ENCODE measurements around the gene OBP2A.

DNA sequence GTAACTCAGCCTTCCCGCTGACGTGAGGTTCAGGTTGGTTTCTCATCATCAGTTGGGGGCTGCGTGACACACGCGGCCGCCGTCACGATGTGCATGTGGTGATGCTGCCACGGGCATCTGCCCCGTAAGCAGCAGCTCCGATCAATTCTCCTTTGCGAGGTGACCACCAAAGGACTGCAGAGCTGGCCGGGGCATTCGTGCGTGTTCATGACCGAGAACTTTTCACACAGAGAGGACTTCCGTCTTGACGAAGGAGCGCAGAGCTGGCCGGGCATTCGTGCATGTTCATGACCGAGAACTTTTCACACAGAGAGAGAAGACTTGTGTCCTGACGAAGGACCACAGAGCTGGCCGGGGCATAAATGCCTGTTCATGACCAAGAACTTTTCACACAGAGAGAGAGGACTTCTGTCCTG, 28.5 kb upstream of the OBP2A start:
- TF ChIP-seq, protein P1, sequence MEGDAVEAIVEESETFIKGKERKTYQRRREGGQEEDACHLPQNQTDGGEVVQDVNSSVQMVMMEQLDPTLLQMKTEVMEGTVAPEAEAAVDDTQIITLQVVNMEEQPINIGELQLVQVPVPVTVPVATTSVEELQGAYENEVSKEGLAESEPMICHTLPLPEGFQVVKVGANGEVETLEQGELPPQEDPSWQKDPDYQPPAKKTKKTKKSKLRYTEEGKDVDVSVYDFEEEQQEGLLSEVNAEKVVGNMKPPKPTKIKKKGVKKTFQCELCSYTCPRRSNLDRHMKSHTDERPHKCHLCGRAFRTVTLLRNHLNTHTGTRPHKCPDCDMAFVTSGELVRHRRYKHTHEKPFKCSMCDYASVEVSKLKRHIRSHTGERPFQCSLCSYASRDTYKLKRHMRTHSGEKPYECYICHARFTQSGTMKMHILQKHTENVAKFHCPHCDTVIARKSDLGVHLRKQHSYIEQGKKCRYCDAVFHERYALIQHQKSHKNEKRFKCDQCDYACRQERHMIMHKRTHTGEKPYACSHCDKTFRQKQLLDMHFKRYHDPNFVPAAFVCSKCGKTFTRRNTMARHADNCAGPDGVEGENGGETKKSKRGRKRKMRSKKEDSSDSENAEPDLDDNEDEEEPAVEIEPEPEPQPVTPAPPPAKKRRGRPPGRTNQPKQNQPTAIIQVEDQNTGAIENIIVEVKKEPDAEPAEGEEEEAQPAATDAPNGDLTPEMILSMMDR (IDR thresholded peaks at IDR 0.05) = no peak
- no peak for TF ChIP-seq POLR2A (IDR thresholded peaks at IDR 0.05)

Data from ovary (tissue), 3 donors.